NCI-H2029 treated with DMSO at 0.1 percent for 48 hours (cell line): Measurements from ENCODE around the gene PSME3IP1.

ENCODE experiments used
- DNase-seq: peaks from one replicate; lab custom pipeline; 2025; lab: John Stamatoyannopoulos, UW

PSME3IP1 gene

DNA sequence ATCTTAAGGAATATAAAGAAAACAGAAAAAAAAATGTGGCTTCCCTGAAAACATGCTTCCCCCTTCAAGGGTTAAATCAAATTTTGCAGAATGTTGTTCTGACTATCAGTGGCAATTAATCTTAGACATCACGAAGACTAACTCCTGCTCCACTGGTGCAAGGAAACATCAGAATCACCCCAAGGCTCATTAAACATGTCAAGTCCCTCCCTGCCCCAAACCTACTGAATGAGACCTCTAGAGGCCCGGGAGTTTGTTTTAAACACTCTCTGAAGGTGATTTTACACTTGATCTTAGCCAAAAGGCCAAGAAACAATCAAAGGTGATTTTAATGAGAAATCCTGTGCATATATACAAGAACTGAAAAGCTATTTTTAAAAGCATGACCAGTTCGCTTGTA lies 18.3 kb downstream of the PSME3IP1 start:
- DNase-seq, result no peak

DNA sequence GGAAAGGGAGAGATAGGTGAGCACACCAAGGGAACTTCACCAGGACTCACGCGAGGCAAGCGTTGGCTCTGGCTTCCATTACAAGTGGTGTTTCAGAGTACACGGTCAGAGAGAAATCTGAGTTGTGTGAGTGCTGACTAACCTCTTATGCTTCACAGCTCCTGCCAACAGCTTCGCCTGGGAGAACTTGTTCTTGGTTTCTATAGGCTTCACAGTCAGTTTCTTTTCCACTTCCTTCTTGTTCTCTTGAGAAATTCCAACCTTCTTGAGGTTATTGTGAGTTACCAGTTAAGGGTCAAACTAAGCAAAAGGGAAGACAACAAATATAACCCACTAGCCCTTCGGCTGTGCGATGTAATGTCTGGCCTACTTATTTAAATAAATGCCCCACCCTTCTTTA lies 18.9 kb downstream of the PSME3IP1 start:
- no peak for DNase-seq

DNA sequence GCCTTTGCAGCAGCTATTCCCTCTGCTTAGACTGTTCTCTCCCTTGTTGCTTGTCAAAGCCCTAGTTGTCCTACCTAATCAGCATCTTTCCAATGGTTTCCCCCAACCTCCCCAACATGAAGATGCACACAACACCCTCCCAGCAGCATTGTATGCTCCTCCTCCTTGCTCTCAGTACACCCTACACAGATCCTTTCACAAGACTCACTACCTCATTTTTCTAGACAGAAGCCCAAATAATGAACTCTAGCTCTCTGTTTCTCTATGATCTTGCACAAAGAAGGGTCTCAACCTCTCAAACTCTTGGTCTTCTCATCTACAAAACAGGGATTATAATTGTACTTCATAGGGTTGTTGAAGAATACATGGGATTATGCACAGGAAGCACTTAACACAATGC lies 19.4 kb downstream of the PSME3IP1 start:
- DNase-seq, result no peak

DNA sequence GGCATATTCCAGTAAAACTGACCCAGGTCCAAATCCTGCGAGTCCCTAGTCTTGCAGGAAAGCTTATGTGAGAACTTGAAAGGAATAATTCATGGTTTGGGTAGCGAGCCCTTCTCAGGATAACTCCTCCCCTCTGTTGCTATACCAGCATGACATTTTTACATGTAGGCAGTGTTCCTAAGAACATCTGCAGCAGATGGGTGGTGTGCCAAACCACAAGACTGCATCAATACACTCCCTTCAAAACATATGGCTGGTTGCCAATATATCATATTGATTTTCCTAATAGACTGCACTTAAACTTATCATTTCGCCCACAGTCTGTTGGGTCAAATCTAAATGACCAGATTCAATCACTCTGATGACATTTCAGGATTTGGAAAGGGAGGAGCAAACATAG lies 19.9 kb downstream of the PSME3IP1 start:
- peak; percentile 32 for DNase-seq

DNA sequence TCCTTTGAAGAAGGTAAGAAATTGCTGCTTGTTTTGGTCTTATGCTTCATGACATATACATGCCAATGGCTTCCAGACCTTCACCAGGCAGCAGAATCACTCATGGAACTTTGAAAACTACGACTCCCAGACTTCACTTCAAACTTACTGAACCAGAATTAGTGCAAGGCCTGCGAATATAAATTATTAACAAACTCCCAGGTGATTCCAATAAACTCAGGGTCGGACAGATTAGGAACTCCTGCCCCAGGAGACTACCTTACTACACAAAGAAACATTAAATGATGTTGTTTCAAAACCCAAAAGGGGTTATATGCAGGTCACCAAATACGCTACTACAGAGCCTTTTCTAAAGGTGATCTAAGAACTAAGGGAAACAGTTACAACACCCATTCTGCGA lies 20.4 kb downstream of the PSME3IP1 start:
- no peak for DNase-seq

DNA sequence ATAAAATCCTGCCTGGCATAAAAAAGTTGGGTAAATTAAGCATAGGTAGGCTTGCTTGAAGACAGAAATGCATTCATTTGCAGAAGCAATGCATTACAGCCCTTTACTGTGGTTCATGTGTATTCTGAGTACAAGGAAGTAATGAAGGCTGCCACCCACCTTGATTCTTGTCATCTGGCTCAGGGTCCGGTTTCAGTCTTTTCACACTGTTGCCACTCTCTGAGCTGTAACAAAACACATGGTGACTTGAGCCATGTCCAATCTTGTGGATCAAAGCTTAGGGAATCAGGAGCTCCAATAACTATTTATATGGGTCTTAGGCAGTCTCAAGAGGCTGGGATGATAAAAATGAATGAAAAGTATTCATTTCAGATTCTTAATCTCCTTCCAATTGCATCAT lies 22.0 kb downstream of the PSME3IP1 start:
- no peak for DNase-seq

DNA sequence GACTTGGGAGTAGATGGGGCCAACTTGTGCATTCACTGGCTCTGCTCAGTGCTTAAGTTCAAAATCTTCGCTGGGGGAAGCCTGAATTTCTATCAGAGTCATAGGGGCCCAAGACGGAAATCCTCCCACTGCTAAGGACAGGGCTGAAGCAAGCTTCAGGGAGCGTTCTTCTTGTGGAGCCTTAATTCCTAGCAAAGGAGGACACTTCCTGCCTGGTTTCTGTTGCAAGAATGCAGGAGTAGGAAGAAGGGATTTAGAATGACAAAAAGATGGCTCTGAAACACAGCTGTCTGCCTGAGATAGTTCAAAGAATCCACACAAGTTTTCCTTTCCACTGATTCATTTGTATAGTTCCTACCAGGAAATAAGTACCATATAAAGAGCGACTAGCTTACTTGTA lies 26.4 kb downstream of the PSME3IP1 start:
- no peak for DNase-seq

DNA sequence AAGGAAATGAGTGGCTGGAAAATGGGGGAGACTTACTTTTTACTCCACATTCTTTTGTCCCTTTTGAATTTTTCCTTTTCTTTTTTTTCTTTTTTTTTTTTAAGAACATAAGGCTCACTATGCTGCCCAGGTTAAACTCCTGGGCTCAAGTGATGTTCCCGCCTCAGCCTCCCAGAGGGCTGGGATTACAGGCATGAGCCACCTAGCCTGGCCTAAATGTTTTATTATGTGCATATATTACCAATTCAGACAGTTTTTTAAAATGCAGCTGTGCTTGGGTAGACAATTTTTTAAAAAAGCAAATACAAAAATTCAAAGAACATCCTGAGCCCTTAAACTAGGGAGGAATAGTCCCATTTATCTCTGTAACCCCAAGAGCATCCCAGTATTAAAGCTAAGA lies 28.3 kb downstream of the PSME3IP1 start:
- DNase-seq, result no peak

DNA sequence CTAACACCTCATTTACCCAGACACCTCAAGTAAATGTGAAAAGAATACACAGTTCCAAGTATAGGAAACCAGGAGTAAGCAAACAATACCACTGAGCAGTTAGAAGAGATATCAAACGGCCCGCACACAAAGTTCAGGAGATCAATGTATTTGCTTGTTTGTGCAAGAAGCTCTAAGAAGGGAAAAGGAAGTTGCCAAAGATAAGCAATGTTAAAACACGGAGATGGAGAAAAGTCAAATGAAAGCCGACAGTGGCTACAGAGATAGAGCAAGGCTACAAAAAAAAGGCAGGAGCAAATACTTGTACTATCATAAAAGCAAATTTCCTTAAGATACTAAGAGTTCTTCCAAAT lies 29.5 kb downstream of the PSME3IP1 start:
- DNase-seq, result no peak

DNA sequence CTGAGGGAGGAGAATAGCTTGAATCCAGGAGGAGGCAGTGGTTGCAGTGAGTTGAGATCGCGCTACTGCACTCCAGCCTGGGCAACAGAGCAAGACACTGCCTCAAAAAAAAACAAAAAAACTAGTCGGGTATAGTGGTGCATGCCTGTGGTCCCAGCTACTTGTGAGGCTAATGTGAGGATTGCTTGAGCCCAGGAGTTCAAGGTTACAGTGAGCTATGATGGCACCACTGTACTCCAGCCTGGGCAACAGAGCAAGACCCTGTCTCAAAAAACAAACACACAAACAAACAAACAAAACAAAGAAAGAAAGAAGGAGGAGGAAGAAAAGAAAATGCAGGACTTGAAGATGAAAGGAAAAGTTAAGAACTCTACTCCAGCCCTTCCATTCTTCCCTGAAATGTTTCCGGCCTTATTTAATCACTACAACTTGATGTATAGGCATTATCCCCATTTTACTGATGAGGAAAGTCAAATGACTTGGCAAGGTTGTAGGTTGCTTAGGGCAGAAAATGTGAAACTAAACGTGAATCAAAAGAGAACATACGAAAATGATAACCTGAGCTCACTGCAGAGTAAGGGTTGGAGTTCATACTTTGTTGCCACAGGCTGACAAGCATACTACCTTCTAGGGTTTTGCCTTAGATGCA lies 30.0 kb downstream of the PSME3IP1 start:
- no peak for DNase-seq

DNA sequence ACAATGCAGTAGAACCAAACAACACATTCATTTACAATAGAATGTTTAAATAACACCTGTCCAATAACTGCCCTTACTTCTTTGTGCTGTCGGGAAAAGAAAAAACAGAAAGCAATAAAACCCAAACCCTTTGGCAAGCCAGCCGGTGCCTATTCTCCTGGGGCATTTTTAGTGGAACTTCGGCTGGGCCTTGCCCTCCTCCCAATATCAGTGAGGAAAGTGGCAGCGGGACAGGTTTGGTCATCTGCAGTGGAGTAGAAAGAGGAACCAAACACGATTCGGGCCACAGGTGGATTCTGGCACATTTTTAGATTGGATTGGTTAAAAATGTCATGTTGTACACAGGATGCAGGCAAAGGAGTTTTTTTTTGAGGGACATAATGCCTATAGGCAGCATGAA lies 32.0 kb downstream of the PSME3IP1 start:
- DNase-seq, result no peak

DNA sequence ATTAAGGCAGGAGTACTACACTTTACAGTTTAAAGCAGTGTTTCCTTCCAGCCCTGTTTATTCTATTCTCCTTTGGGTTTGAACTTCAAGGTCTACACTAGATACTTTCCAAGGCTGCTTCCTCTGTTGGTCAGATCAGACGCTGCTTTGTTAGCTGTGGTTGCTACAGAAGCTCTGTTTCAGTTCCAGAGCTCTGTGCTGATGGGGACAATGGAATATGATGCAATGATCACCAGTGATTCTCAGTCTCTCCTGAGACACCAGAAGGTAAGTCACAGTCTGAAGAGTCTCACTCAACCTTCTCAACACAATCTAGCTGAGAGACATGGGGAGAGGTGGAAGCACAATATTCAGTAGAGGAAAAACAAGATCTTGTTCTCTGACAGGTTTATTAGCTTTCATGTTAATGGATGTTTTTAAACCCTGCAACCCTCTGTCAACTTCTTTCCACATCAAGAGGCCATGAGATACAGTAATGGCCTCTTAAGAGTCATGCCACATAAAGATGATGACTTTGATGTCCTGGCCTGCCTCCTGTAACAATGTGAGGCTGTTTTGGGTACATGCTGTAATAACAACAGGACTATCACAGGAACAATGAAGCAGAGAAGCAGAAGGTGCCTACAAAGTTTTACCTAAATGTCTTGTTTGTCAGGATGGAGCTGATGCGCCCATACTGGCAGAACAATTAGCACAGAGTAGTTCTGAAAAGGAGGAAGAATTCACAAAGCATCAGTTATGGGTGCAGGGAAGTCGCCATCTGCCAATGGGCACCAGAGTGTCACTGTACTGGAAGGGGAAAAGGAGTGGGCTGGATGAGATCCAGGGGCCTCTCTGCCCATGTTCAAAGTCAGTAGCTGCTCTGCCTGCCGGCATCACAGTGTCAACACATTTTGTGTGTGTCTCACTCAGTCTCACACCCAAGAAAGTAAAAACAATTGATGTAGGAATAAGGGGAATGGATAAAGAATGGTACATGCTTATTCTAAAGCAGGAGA lies 33.4 kb downstream of the PSME3IP1 start:
- no peak for DNase-seq

DNA sequence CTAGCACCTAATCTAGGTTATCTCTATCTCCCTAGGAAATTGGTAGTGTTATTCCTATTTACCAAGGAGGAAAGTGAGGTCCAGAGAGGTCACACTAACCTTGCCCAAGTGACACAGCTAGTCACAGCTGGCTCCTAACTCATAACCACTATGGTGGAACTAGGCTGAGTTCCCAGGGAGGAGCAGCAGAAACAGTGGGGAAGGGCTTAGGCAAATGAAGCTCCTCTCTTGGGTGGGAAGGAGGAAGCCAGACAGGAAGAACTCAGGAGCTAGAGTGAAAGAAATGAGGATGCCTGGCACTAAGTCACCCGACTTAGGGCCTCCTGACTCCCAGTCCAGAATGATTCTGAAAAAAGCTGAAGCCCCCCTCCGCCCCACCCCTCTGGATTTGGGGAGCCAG lies 34.5 kb downstream of the PSME3IP1 start:
- no peak for DNase-seq

DNA sequence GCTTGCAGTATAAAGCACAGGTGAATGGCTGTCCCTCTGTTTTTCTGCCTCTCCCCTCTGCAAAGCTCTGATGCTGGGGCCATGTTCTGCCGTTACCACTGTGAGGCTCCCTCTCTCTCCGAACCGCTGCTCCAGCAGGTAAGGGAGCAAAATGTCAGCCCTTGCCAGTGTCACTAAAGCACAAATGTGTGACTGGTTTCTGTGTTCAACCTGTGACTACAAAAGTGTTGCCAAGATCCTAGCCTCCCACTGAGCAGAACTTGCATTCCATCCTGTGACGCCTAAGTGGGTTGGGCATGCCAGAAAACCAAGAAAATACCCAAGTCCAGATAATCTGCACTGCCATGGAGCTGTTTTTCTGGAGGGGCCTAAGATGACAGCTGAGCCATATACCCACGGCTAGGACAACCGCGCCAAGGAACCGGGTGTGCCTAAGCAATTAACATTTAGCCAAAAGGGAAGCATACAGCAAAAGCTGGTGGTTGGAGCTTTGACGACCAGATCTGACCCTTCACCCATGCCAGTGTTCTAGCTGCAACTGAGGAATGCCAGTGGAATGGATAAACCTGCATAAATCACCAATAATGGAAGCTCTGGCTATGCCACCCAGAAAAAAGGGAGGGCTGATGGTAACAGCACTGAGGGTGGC lies 35.0 kb downstream of the PSME3IP1 start:
- DNase-seq, result no peak

DNA sequence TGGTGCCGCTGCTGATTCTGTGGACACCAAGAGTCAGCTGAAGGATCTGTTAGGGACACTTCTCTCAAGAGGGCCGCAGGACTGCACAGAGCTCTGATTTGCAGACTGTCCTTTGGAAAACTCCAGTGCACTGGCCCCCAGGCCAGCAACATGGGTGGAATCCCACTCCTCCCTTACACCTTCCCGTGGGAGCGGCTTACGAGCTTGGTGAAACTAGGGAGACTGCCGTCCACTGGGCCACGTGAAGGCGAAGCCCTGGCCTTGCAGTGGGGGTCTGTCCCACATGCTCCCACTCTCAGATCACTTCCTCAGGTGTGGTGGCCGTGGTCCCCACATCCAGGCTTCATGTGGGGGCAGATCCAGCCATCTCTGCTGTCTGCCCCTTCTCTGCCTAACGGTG lies 36.4 kb downstream of the PSME3IP1 start:
- DNase-seq, result no peak

DNA sequence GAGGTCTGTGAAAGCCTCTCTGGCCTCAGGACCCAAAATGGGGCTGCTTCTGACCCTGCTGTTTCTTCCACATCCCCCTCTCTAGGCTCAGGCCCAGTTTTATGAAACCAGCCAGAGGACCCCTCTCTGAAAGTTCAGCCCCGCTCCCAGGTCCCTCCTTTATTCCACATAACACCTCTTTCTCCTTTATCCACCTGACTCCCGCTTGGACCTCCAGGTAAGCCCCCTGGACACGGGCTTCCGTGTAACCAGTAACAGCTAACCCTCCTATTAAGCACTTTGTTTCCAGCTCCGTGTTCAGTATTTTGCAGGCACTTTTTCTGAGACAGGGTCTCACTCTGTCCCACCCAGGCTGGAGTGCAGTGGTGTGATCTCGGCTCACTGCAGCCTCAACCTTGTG lies 37.4 kb downstream of the PSME3IP1 start:
- no peak for DNase-seq

DNA sequence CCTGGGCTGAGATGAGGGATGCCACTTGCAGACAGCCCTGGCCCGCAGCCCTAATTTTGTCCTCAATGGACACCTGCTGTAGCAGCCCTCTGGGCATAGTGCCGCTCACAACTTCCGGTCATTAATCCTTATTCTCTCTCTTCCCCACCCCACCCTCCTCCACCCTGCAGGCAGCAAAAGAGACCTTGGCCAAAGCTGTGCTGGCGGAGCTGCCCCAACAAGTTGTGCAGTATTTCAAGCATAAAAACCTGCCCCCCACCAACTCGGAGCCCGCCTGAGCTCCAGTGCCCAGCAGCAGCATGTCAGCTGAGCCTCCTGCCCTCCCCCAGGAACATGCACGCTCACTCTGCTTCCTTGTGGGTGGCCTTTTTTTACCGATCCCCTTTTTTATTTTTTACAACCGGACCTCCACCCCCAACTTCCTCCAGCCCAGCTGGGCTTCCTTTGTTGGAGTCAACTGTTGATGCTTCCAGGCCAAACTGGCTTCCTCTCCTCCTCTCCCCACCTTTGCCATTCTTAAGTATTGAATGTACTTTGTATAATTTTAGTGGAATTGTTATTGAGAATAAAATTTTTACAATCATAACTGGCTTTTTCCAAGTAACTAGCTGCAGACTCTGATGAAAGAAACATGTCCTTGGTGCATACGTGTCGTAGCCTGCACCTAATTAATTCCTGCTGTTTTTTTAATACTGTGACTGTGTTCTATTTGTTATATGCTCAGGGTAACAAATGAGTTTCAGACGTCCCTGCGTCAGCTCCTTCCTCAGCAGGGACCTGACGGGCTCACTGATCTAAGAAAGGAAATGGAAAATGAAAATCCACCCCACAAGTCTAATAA lies 38.2 kb downstream of the PSME3IP1 start:
- DNase-seq, result no peak

DNA sequence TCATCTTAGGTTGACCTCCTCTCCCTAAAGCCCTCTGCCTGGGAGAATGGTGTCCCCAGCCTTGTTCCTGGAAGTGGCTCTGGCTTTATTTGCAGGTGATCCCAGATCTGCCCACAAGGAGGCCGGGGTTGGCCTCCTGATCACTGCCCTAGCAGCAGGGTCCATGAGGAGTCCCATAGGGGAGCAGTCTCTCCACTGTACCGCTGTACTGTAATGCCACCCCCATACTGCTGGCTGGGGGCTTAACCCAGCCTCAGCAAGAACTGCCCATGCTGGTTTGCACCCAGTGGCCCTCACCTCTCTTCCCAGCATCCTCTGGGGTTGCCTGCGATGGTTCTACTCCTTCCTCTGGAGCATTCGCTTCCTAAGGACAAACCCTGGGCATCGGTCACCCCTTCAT lies 39.1 kb downstream of the PSME3IP1 start:
- no peak for DNase-seq

DNA sequence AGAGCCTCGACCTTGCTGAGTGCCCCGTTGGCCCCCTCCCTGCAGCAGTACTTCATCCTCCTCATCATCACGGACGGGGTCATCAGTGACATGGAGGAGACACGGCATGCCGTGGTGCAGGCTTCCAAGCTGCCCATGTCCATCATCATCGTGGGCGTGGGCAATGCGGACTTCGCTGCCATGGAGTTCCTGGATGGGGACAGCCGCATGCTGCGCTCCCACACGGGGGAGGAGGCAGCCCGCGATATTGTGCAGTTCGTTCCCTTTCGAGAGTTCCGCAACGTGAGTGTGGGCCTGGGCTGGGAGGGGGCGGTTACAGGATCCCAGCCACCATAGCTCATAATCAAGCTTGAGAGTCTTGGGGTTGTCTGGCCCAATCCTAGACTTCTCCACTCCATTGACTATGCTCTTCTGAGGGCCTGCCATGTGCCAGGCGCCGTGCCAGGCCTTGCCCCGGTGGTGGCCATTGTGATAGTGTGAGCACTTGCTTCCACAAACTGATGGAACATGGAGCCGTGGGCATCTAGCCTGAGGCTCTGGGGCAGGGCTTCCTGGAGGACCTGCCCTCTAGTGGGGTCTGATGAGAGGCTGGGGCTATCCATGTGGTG lies 39.7 kb downstream of the PSME3IP1 start:
- DNase-seq, result no peak

DNA sequence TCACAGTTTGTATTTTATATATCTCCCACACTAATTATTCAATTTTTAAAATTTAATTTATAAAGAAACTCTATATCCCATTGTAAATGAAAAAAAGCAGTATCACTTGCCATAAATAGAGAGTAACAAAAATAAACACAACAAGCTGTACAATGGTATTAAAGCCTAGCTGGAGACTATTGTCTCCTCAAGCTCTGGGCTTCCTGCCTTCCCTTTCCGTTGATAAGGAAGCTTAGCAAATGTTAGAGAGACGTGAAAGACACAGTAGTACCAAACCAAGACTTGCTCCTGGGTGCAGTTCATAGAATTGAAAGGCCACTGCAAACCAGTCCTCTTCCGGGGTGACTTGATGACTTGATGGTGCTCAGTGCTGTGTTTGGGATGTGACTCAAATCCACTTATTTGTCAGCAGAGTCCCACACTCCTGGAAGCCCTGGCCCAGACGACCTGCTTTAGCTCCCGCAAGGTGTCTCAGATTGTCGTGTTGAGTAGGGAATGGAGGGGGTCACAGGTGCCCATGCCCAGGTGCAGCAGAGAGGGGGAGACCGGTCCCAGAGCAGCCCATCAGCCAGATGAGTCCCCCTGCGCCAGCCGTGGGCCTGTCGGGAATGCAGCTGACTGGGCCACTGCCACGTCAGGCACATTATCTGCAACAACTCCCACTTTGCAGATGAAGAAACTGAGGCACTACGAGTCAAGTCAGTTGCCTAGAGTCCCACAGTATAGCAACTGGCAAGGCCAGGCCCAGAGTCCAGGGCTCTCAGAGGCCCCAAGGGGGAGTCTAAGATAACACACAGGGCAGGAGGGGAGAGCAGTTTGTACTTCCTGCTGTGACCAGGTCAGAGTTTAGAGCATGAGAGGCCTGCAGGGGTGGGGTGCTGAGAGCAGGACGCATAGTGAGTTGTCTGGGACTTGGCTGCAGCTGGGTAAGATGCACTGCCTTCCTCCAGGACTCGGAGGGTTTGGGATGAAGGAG lies 40.5 kb downstream of the PSME3IP1 start:
- DNase-seq, result no peak

DNA sequence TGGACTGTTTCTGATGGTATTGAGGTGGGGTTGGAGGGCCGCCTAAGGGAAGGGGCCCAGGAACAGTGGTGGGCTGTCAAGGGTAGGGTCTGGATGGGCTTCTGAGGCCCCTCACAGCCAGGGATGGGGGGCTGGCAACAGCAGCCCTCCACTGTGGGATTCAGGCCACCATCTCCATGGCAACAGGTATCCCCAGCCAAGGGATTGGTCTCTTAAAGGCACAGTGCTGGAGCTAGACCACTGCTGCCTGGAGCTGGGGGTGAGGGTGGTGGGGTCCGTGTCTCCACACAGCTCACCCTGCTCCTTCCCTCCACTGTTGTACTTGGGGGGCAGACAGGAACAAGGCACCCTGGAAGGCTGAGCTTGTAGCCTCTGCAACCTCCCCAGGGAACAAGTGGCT lies 41.8 kb downstream of the PSME3IP1 start:
- DNase-seq, result no peak
